Immature natural killer cell (primary cell): ENCODE measurements around the gene USH2A. TPM values are rescaled to one million over a fixed set of nuclear protein-coding genes. Genes with fewer than 3 reads are reported as not detected.

ENCODE experiments used
- DNase-seq, 3 donors: peaks; one replicate each; pipeline ENCODE4 v3.0.0; 2022; ENCODE audit warnings: mixed read lengths in 1 of 3
- H3K27ac Mint-ChIP-seq, 6 donors: one replicate each; pipeline ENCODE4 v1.8.0; 2020; ENCODE audit warnings: mixed read lengths in 6 of 6, mild to moderate bottlenecking in 5 of 6, inconsistent platforms in 4 of 6, moderate library complexity in 3 of 6
- H3K27me3 Mint-ChIP-seq, 3 donors: one replicate each; pipeline ENCODE4 v1.8.0; 2020 to 2021; ENCODE audit warnings: low read depth in 3 of 3, mild to moderate bottlenecking in 3 of 3, mixed read lengths in 3 of 3, moderate library complexity in 3 of 3, inconsistent platforms in 1 of 3
- H3K36me3 Mint-ChIP-seq, 3 donors: one replicate each; pipeline ENCODE4 v1.8.0; 2020; ENCODE audit warnings: mixed read lengths in 3 of 3, inconsistent platforms in 2 of 3, mild to moderate bottlenecking in 2 of 3
- H3K4me1 Mint-ChIP-seq, 2 donors: one replicate each; pipeline ENCODE4 v1.8.0; 2020; ENCODE audit warnings: inconsistent platforms in 2 of 2, mild to moderate bottlenecking in 2 of 2, mixed read lengths in 2 of 2, moderate library complexity in 1 of 2
- H3K4me3 Mint-ChIP-seq, 5 donors: one replicate each; pipeline ENCODE4 v1.8.0; 2020; ENCODE audit warnings: mild to moderate bottlenecking in 5 of 5, mixed read lengths in 5 of 5, inconsistent platforms in 3 of 5, moderate library complexity in 3 of 5
- H3K9me3 Mint-ChIP-seq, 6 donors: one replicate each; pipeline ENCODE4 v1.8.0; 2020; ENCODE audit warnings: mild to moderate bottlenecking in 6 of 6, mixed read lengths in 6 of 6, inconsistent platforms in 4 of 6, moderate library complexity in 3 of 6
- polyA plus RNA-seq, 3 donors: library from polyadenylated mRNA; unstranded; fragments of 300-500 nt; fragmentation: Illumina TruSeq; gene quantifications; one replicate each; pipeline ENCODE4 v1.2.3, GENCODE V29; 2021

The USH2A gene
- polyA plus RNA-seq, 3 donors from 2014 or later: not detected

DNA sequence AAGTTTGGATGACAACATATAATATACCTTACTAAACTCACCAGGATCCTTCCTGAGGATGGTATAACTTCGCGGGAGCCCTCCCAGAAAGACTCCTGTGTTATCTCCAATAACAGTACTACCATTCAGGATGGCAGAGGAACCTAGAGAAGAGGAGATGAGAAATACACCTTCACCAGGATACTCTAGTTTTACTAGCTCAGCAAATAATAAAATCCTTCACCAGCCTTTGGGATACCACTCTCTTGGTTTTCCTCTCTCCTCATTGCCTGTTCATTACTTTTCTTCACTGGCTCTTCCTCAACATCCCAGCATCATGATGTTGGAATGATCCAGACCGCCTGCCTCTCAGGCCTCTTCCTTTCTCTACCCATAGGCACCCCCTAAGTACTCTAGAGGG is 336.6 kb downstream of the USH2A start:
- H3K4me3 Mint-ChIP-seq: no peak overlapping the region
- no peaks in the 10 kb centered on the region for H3K36me3 Mint-ChIP-seq
- DNase-seq: no peak
- H3K27ac Mint-ChIP-seq: no peak overlapping the region
- no peaks in the 10 kb centered on the region for H3K4me1 Mint-ChIP-seq
- H3K9me3 Mint-ChIP-seq: peaks cover 5 to 26% (median 12%) of the 10 kb centered on the region in 6 donors
- H3K27me3 Mint-ChIP-seq: no peaks in the 10 kb centered on the region

DNA sequence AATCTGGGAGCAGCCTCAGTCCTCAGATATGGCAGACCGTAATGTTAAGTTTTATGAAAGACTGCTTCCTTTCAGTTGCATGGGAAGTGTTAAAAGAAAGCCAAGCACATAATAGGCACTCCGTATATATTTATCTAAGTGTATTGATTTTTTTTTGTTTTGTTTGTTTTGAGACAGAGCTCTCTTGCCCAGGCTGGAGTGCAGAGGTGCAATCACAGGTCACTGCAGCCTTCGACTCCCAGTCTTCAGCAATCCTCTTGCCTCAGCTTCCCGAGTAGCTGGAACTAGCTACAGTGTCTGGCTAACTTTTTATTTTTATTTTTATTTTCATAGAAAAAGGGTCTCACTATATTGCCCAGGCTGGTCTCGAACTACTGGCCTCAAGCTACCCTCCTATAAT is 341.8 kb downstream of the USH2A start:
- H3K36me3 Mint-ChIP-seq: no peaks in the 10 kb centered on the region
- no peak overlapping the region for H3K4me3 Mint-ChIP-seq
- H3K27me3 Mint-ChIP-seq: peaks cover 0 to 2% (median 0%) of the 10 kb centered on the region in 3 donors
- no peak overlapping the region for H3K27ac Mint-ChIP-seq
- no peaks in the 10 kb centered on the region for H3K4me1 Mint-ChIP-seq
- no peak for DNase-seq
- peaks cover 7 to 27% (median 16%) of the 10 kb centered on the region in 6 donors for H3K9me3 Mint-ChIP-seq

DNA sequence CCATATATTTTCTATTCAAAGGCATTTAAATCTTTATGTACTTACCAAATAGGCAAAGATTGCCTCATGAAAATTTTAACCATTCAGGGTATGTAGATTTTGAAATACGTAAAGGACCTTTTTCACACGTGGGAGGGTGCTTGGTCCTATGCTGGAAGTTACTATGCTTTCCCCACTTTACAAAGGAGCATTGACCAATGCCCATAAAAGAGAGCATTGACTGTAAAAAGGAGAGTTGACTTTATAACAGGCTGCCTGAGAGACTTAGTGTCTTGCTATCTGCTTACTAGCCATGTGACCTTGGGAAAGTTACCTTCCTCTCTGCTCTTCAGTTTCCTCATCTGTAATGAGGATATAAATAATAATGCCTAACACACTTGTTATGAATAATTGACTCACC is 346.5 kb downstream of the USH2A start:
- H3K27ac Mint-ChIP-seq: no peak overlapping the region
- H3K9me3 Mint-ChIP-seq: peaks cover 6 to 43% (median 13%) of the 10 kb centered on the region in 6 donors
- DNase-seq: no peak
- no peaks in the 10 kb centered on the region for H3K4me1 Mint-ChIP-seq
- H3K36me3 Mint-ChIP-seq: no peaks in the 10 kb centered on the region
- H3K27me3 Mint-ChIP-seq: peaks cover 0 to 2% (median 0%) of the 10 kb centered on the region in 3 donors
- no peak overlapping the region for H3K4me3 Mint-ChIP-seq

DNA sequence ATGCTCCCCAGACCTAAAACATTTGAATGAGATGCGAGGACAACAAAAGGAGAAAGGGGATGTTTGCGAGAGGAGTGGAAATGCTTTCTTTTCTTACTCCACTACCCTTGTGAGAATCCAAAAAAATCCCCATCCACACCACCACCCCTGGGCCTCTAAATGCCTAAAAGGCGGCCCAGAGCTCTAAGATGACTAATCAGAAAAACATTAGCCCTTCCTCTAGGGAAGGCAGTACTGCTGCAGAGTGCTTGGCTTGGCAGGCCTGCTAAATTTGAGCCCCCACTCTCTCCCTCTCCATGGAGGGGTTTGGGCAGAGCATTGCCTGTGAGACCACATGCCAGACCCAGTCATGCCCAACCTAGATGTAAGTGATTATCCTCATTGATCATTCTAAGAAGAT is 347.9 kb downstream of the USH2A start:
- Mint-ChIP-seq H3K4me1 (no peaks in the 10 kb centered on the region), H3K27me3 (no peaks in the 10 kb centered on the region), H3K9me3 (peaks cover 6 to 48% (median 7%) of the 10 kb centered on the region in 6 donors), H3K36me3 (no peaks in the 10 kb centered on the region), H3K27ac (no peak overlapping the region), H3K4me3 (no peak overlapping the region)
- DNase-seq: no peak

DNA sequence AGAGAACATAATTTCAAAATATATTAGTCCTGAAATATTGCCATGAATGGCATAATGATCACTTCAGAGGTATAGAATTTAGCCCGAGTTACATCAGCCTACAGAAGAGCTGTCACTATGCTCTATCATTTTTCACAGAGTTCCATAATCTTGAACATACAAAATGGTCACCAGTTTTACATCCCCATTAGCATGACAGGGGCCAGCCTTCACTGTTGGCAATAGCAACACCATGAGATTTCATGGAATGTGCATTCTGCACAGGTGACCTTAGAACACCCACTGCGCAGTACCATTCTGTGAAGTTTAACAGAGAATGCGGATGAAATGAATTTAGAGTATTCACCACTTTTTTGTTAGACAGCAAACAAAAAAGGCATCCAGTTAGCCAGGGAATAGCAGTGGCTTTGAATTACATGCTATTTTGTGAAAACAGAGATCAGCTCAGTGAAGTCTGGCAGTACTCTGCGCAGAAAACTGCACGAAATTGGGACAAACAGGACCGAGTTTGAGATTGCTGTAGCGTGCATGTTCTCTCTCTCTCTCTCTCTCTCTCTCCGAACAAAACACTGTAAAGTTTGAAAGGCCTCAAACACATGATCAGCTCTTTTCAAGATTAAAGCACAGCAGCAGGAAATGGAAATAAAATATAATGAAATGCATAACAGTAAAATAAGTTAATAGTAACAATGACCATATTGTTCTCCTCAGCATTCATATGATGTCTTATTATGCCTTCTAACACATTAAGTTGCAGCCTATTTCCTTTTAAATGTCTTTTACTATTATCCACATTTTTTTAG is 349.3 kb downstream of the USH2A start:
- Mint-ChIP-seq H3K27ac (no peak overlapping the region), H3K4me1 (no peaks in the 10 kb centered on the region), H3K9me3 (peaks cover 2 to 39% (median 6%) of the 10 kb centered on the region in 6 donors), H3K36me3 (no peaks in the 10 kb centered on the region), H3K27me3 (no peaks in the 10 kb centered on the region), H3K4me3 (no peak overlapping the region)
- no peak for DNase-seq

DNA sequence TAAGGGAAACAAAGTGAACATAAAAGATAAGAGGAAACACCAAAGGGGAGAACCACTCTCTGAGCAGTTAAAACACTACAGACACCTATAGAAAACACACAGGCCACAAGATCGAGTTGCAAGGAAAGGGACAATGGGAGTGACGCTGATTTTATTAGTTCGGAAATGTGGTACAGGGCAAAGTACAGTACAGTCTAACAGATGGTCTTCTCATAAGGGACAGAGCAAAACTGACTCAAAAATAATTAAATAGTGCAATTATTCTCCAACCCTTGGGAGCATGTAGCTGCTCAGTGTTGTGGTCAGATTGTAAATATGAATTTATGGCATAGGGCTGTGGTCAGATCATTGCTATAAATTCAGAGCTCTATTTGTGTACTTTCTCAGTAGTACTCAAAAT is 352.0 kb downstream of the USH2A start:
- no peaks in the 10 kb centered on the region for H3K27me3 Mint-ChIP-seq
- DNase-seq: no peak
- H3K4me3 Mint-ChIP-seq: no peak overlapping the region
- peaks cover 7 to 57% (median 19%) of the 10 kb centered on the region in 6 donors for H3K9me3 Mint-ChIP-seq
- H3K27ac Mint-ChIP-seq: no peak overlapping the region
- no peaks in the 10 kb centered on the region for H3K4me1 Mint-ChIP-seq
- H3K36me3 Mint-ChIP-seq: no peaks in the 10 kb centered on the region

DNA sequence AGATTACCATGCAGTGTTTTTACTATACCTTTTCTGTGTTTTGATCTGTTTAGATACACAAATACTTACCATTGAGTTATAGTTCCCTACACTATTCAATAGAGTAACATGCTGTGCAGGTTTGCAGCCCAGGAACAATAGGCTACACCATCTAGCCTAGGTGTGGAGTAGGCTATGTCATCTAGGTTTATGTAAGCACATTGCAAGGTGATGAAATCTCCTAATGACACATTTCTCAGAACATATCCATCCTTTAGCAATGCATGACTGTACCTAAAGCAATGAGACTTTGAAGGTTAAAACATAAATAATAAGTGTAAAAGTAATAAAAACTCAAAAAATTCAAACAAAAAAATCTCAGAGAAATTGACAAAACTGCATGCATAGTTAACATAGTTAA is 358.6 kb downstream of the USH2A start:
- Mint-ChIP-seq H3K4me1 (no peaks in the 10 kb centered on the region), H3K9me3 (peaks cover 11 to 52% (median 24%) of the 10 kb centered on the region in 6 donors), H3K4me3 (no peak overlapping the region), H3K36me3 (no peaks in the 10 kb centered on the region), H3K27me3 (no peaks in the 10 kb centered on the region), H3K27ac (no peak overlapping the region)
- no peak for DNase-seq

DNA sequence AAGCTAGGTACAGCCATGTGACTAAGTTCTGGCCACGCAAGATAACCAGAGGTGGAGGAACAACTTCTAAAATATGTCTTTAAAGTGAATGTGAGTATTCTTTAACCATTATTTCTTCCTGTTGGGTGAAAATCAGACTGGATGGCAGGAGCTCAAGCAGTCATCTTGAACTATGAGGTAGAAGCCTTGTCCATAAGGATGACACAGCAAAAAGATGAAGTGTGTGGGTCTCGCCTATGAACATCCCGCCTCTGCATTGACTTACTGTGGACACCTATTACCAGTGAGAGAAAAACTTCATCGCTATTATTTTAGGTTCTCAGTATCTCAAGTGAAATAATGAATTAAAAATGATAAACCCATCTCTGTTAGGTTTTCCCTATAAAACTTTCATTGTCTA is 365.3 kb downstream of the USH2A start:
- Mint-ChIP-seq H3K36me3 (no peaks in the 10 kb centered on the region), H3K9me3 (peaks cover 2 to 43% (median 11%) of the 10 kb centered on the region in 6 donors), H3K27me3 (no peaks in the 10 kb centered on the region), H3K27ac (no peak overlapping the region), H3K4me1 (no peaks in the 10 kb centered on the region), H3K4me3 (no peak overlapping the region)
- DNase-seq: no peak

DNA sequence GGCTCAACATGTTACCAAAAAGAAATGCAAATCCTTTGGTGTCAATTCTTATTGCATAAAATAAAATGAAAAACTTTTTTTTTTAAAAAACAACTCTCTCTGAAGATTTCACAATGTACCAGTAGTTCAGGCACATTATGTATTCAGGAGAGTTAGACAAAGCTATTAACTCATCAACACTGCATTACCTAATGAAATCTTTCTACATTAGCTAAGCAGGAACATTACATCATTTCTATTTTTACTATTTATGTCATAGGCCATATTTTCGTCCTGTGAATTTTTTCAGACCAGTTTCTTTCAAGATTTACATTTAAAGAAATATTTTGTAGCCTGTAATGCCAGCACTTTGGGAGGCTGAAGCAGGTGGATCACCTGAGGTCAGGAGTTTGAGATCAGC is 366.2 kb downstream of the USH2A start:
- Mint-ChIP-seq H3K36me3 (no peaks in the 10 kb centered on the region), H3K4me3 (no peak overlapping the region), H3K9me3 (peaks cover 4 to 44% (median 14%) of the 10 kb centered on the region in 6 donors), H3K27ac (no peak overlapping the region), H3K4me1 (no peaks in the 10 kb centered on the region), H3K27me3 (no peaks in the 10 kb centered on the region)
- no peak for DNase-seq

DNA sequence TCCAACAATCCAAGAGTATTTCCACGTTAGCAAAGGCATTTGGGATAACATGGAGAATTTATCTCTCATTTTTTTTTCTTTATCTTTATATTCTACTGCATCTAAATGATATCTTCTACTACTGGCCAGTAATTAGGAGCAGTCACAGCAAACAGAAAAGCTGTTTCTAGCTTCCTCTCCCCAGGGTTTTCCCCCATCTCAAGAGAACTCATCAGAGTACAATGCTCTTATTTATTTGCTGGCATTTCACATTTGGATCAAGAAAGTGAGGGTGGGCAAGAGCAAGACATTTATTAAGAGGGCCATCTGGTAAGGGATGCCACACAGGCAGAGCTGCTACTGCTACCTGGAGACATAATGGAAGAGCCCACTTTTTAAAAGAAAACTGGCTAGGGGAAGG is 368.2 kb downstream of the USH2A start:
- Mint-ChIP-seq H3K4me1 (no peaks in the 10 kb centered on the region), H3K27ac (no peak overlapping the region), H3K36me3 (peaks cover 0 to 6% (median 3%) of the 10 kb centered on the region in 3 donors), H3K9me3 (peaks cover 6 to 48% (median 16%) of the 10 kb centered on the region in 6 donors), H3K4me3 (no peak overlapping the region), H3K27me3 (peaks cover 0 to 2% (median 0%) of the 10 kb centered on the region in 3 donors)
- DNase-seq: no peak

DNA sequence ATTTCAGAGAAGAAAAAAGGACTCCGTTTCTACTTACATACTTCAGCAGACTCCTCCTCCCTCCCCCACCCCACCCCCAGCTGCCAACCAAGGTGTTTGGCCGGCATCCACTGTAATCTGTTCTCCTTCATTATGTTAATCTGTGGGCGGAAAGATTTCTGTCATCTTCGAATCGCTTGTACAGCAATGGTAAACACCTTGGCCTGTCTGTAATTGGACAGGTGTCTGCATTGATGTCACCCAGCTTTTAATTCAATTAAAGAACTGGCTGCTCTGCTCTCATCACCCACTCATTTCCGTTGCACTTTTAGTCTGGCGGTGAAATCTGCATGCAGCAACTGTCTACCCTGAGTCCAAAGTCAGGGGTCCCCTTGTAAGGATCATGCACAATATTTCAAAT is 368.6 kb downstream of the USH2A start:
- Mint-ChIP-seq H3K27me3 (peaks cover 0 to 2% (median 0%) of the 10 kb centered on the region in 3 donors), H3K9me3 (peaks cover 9 to 48% (median 18%) of the 10 kb centered on the region in 6 donors), H3K27ac (no peak overlapping the region), H3K4me3 (no peak overlapping the region), H3K36me3 (peaks cover 0 to 6% (median 3%) of the 10 kb centered on the region in 3 donors), H3K4me1 (no peaks in the 10 kb centered on the region)
- DNase-seq: no peak

DNA sequence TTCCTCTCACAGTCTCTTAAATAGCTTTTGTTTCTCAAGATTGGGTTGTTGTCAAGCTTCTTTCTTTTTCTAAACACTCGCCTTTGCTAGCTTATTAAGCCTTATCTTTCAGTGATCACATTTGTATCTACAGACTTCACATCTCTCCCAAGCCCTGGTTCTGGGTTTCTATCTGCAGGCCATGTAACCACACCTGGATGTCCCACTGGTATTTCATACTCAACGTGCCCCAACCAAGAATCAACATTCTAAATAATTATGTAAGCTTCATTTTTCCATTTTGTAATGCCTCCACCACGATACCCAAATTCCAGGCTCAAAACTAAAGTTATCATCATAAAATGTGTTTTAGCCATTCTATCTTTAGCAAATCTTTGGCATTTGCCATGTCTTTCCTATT is 372.2 kb downstream of the USH2A start:
- H3K36me3 Mint-ChIP-seq: peaks cover 0 to 6% (median 3%) of the 10 kb centered on the region in 3 donors

DNA sequence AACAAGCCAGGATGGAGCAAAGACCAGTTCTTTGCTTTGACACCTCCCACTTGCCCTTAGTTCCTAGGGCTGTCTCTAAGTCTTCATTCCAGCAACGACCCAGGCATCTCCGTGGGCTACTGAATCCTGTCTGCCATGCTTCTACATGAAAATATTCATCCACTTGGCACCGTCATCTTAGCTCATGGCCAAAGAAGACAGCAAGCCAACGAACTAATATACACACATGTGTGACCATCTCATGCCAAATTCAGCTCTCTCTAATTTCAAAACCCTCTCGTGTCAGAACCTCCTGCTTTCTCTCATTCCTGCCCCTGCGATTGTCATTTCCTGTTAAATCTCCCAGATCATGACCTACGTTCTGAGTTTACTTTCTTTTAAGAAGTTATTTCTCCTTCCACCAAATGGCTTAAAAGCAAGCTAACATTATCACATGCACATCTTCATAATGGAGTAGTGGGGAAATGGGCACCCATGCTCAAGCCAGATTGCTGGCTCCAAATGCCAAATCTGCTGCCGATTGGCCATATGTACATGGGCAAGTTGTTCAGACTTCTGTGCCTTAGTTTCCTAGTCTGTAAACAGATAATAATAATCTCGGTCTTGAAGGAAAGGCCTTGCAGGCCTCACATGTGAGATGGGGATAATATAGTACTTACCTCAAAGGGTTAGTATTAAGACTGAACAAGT is 373.4 kb downstream of the USH2A start:
- Mint-ChIP-seq H3K9me3 (peaks cover 18 to 48% (median 25%) of the 10 kb centered on the region in 6 donors), H3K36me3 (peaks cover 0 to 6% (median 3%) of the 10 kb centered on the region in 3 donors), H3K27me3 (peaks cover 0 to 2% (median 1%) of the 10 kb centered on the region in 3 donors), H3K4me1 (no peaks in the 10 kb centered on the region), H3K4me3 (no peak overlapping the region), H3K27ac (no peak overlapping the region)
- no peak for DNase-seq

More for the DNA sequence above, 372.2 kb downstream of the USH2A start:
- Mint-ChIP-seq H3K27ac (no peak overlapping the region), H3K4me3 (no peak overlapping the region), H3K4me1 (no peaks in the 10 kb centered on the region), H3K9me3 (peaks cover 18 to 54% (median 24%) of the 10 kb centered on the region in 6 donors), H3K27me3 (peaks cover 0 to 2% (median 1%) of the 10 kb centered on the region in 3 donors)
- DNase-seq: no peak
